ENCODE measurements around the gene WDR41.
"Not testable (repeated sequence)": the region's sequence is repeated elsewhere in the genome, so short reads cannot be mapped to it uniquely, and the experiment has no call there.

WDR41 gene

DNA sequence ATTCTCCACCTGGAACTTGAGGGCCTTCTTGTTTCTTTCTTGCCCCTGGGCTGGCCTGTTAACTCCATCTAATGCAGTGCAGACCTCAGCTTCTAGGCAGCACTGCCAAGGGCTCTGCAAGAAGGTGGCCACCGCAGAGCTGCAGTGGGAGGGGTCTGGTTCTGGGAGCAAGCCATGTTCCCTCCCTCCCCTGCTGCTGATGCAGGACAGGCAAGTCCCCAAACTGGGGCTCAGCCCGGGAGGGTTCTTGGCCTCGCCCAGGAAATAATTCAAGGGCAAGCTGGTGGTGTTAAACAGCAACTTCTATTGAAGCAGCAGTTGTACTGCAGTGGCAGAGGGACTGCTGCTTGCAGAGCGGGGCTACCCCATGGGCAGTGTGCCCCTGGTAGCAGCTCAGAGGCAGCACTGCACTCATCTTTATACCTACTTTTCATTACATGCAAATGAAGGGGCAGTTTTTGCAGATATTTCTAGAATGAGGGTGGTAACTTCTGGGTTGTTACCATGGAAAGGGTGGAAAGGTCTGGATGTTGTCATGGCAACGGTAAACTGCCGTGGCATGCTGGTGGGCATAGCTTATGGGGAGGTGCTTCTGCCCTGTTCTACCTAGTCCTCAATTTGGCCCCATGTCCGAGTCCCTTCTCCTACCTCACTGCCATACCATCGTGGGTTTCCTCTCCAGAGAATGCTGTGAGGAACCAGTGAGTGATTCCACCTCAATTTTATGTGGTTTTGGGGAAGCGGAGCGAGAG, 82.1 kb downstream of the WDR41 start:
- DNase-seq (ENCODE audit: low read depth in 1 of 2, low spot score in 1 of 2) = no peak

DNA sequence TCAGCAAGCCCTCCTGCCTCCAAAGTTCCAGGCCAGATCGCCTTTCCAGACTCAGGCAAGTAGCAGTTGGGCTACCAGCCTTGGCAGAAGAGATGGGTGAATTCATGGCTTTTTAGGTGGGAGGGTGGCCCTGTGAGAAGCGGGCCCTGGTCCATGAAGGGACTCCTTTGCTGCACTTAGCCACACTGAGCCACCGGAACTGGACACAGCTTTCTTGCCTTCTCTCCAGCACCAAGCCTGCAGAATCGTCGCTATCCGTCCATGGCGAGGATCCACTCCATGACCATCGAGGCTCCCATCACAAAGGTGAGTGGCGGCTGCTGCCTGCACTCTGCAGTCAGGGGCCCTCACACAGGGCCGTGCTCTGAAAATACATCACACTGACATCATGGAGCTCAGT, 85.0 kb downstream of the WDR41 start:
- no peak for DNase-seq (ENCODE audit: low read depth in 1 of 2, low spot score in 1 of 2)

DNA sequence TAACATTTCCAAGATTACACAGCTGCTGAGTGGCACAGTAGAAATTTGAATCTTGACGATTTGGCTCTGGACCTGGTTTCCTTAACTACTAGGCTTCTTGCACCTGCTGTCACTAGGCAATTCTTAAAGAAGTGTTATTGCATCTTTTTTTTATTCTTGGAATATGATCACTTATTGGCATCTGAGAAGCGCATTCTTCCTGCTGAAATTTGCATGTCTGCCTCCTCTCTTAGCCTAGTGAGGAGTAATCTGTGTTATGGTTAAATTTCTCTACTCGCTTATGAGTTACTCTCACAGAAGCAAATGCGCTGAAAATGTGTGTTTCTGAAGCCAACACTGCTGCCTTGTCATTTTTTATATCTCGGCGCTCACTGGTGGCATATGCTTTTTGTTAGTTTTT, 89.3 kb downstream of the WDR41 start:
- DNase-seq (ENCODE audit: low read depth in 1 of 2, low spot score in 1 of 2) = no peak

DNA sequence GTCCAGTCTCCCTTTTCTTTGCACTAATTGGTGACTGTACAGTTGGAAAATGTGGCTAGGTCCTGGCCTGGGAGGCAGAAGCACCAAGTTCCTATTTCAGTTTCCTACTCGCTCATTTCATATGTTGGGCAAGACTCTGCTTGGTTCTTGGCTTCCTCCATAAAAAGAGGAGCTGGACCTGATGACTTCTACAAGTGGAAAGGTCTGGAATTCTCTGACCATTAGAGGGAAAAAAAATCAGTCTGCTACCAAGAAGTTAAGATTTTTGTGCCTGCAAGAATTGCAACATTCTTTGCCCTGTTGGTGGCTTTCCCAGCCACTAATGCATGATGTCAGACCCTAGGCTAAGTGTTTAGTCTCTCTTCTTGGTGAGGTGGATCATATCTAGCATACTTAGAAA, 91.5 kb downstream of the WDR41 start:
- no peak for DNase-seq (ENCODE audit: low read depth in 1 of 2, low spot score in 1 of 2)

DNA sequence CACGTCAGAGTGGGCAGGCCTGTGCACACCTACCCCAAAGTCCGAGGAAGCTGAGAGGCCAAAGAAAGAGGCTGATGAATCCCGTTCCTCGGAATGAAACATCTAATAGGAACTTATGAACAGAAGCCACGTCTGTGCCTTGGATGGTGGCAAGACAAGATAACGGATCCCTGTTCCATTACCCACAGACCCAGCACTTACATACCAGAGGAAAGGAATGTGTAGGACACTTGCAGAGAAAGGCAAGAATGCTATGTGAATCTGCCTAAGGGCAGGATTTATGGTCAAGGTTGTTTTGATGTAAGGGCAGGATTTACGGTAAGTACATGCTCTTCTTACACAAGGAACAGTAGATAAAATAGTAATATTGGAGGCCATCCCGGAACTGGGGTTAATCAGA, 93.2 kb downstream of the WDR41 start:
- no peak for DNase-seq (ENCODE audit: low read depth in 1 of 2, low spot score in 1 of 2)

DNA sequence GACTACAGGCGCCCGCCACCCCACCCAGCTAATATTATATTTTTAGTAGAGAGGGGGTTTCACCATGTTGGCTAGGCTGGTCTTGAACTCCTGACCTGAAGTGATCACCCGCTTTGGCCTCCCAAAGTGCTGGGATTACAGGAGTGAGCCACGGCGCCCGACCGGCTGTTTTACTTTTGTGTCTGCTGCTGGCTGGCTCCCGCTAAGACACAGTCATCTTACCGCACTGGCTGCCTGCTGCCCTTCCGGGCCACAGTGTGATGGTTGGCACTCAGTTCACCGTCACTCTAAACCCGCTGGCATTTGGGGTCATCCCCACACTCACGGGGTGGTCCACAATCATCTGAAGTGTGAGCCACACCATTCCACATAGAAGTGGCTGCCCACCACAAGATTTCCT, 93.7 kb downstream of the WDR41 start:
- DNase-seq (ENCODE audit: low read depth in 1 of 2, low spot score in 1 of 2) = no peak

DNA sequence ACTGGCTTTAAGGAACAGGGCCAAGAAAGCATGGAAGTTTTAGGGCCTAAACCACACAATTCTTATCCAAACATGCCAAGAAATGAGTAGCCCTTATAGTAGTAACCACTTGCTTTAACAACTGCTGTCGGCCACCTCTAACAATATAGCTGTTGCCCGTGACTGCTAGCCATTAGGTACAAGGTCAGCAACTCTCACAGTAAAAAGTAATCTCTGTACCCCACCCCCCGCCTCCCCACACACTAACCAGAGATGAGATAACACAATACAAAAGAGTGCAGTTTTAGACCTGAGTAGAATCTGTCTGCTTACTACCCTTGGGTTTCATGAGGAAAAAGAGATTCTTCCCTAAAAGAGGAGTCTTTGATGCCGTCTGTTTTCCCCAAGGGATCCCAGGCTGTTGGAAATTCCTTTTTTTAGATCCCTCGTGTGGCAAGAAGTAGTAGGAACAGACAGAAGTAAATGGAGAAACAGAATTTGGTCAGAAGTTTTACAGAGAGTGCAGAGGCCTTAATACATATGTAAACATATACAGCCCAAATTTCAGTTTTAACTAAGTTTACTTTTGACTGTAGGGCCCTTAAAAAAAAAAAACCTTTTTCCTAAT, 94.3 kb downstream of the WDR41 start:
- no peak for DNase-seq (ENCODE audit: low read depth in 1 of 2, low spot score in 1 of 2)

DNA sequence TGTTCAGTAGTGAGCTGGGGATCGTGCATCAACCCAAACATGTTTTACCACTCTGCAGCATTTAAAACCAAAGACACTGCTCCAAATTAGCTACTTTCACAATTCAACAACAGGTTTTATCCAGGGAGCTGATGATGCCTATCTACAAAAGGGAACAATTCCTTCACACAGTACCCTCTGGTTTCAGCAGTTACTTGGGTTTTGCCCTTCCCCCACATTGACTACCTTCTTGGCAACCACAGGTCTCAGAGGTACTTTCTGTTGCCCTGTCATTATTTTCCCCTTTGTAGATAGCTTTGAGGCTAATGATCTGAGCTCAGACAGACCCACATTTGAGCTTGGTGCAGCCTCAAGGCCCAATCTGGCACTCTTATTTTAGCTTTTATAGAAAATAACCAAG, 96.1 kb downstream of the WDR41 start:
- no peak for DNase-seq (ENCODE audit: low read depth in 1 of 2, low spot score in 1 of 2)

DNA sequence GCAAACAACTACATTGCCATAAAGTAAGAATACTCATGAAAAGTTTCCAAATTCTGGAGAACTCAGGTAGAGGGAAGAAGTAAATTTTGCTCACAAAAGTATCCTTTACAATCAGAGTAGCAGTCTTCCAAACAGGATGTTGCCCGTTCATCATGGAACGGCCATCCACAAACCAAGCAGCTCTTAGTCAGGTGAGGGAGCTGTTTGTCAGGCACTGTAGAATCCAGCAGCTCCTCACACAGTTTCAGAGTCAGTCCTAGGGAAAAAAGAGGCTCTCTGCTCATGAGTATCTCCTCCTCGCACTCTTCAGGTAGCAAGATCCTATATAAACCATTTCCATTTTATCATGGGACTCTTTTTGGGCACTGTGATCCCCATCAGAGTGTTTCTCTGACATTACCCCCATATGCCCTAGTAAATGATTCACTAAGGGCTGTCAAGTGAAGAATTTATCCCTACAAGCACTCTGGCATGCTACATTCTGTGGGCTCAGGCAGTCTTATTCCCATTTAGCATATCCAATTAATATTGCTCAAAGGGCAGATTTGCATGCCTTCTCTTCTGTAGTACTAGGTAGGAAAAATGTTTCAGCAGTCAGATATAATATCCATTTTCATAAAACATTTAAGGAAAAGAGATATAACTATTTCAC, 97.9 kb downstream of the WDR41 start:
- no peak for DNase-seq (ENCODE audit: low read depth in 1 of 2, low spot score in 1 of 2)

DNA sequence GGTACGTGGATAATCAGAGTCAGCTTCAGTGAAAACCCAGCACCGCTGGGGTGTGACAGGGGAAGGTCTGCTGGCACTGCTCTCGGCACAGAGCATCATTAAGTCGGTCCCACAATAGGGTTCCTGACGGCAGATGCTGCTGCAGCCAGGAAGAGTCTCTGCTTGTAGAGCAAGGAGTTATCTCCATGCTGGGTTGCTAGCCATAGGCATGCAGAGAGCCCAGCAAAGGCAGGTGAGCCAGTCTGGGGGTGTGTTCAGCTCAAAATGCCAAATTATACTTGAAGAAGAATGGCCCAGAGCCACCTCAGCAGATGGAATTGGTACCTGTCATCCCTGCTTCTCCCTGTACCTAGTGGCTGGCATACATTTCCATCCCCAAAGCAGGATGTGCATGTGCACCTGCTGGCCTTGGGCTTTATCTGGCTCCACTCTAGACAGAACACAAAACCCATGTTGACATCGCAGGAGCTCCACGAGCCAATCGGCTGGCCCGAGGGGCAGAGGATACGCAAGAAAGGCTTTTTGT, 100.8 kb downstream of the WDR41 start:
- no peak for DNase-seq (ENCODE audit: low read depth in 1 of 2, low spot score in 1 of 2)

DNA sequence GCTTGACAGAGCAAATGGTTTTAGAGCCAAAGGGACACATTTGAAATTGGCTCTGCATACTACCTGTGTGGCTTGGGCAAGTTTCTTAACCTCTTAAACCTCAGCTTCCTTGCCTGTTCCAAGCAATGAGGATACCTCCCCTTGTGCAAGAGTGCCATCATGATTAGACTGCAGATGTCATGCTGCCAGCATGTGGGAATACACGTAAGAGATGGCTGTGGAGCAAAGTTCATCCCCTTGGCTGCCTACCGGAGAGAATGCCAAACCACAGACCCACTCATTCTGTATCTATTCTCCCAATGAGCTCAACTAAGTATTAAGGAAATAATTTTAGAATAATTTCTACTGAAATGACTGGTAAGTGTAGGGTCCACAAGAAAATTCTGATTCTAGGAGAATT, 101.3 kb downstream of the WDR41 start:
- DNase-seq (ENCODE audit: low read depth in 1 of 2, low spot score in 1 of 2) = no peak

DNA sequence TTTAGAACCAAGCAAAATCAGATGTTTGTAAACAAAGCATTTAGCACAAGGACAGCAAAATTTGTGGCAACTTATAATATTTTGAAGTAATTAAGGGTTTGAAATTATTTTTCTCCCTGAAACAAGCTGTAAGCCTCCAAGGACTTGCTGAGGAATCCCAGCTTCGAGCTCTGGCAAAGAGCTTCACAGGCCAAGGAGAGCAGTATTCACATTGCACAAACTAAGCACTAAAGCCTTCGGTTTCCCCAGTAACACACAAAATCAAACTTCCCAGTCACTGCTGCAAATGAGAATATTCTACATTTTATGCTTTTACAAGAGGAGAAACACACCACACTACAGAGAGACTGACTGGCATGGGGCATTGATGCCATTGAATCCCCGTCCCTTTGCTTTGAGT, 101.9 kb downstream of the WDR41 start:
- DNase-seq (ENCODE audit: low read depth in 1 of 2, low spot score in 1 of 2) = no peak

DNA sequence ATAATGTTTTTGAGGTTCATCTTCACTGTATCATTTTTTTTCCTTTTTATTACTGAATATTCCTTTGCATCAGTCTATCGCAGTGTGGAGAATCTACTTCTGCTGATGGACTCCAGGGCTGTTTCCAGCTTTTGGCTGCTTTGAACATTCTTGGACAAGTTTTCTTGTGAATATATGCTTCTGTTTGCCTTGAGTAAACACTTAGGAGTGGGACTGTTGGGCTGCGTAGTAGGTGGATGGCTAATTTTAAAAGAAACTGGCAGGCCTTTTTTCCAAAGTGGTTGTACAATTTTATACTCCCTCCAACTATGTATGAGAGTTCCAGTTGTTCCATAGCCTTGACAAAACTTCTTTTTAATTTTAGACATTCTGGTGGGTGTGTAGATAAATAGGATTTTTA, 102.4 kb downstream of the WDR41 start:
- DNase-seq (ENCODE audit: low read depth in 1 of 2, low spot score in 1 of 2) = no peak

DNA sequence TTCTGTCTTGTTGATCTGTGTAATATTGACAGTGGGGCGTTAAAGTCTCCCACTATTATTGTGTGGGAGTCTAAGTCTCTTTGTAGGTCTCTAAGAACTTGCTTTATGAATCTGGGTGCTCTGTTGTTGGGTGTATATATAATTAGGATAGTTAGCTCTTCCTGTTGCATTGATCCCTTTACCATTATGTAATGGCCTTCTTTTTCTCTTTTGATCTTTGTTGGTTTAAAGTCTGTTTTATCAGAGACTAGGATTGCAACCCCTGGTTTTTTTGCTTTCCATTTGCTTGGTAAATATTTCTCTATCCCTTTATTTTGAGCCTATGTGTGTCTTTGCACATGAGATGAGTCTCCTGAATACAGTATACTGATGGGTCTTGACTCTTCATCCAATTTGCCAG, 105.8 kb downstream of the WDR41 start:
- not testable (repeated sequence) for DNase-seq (ENCODE audit: low read depth in 1 of 2, low spot score in 1 of 2)

DNA sequence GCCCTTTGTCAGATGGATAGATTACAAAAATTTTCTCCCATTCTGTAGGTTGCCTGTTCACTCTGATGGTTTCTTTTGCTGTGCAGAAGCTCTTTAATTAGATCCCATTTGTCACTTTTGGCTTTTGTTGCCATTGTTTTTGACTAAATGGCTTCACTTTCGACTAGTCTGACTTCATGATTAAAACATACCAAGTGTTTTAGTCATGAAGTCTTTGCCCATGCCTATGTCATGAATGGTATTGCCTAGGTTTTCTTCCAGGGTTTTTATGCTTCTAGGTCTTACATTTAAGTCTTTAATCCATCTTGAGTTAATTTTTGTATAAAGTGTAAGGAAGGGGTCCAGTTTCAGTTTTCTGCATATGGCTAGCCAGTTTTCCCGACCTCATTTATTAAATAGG, 108.8 kb downstream of the WDR41 start:
- DNase-seq (ENCODE audit: low read depth in 1 of 2, low spot score in 1 of 2) = not testable (repeated sequence)

Data from activated T-helper 1 cell treated with anti-CD3 and anti-CD28 coated beads, Interleukin-2, amount 50 U/mL, for 16 hours (primary cell).